DLD1 (cell line): Measurements from ENCODE around the gene ST3GAL5.

Source experiments
- in situ Hi-C: cut with HindIII; loops from 2 replicates; pipeline ENCODE4 v1.10.0; 2017; ENCODE audit warnings: low sequenced_read_pairs

Gene ST3GAL5

GRCh38 chr2:85867556-85868292, 21.1 kb downstream of the ST3GAL5 start:
- in situ Hi-C loops: no loop called here

GRCh38 chr2:85867121-85867520, 21.7 kb downstream of the ST3GAL5 start:
- in situ Hi-C loops: no loop called here

- in situ Hi-C loops: no loop called here
Measured at GRCh38 chr2:85866165-85866659, 22.6 kb downstream of the ST3GAL5 start.

GRCh38 chr2:85865539-85866164, 23.1 kb downstream of the ST3GAL5 start:
- in situ Hi-C loops: no loop called here

- in situ Hi-C loops: no loop called here
Measured at GRCh38 chr2:85864654-85865053, 24.1 kb downstream of the ST3GAL5 start.

GRCh38 chr2:85862426-85862825, 26.4 kb downstream of the ST3GAL5 start:
- in situ Hi-C loops: no loop called here

- in situ Hi-C loops: no loop called here
Measured at GRCh38 chr2:85861650-85862049, 27.1 kb downstream of the ST3GAL5 start.

- in situ Hi-C loops: no loop called here
Measured at GRCh38 chr2:85861180-85861579, 27.6 kb downstream of the ST3GAL5 start.

GRCh38 chr2:85858841-85859240, 29.9 kb downstream of the ST3GAL5 start:
- in situ Hi-C loops: no loop called here

GRCh38 chr2:85854897-85855296, 33.9 kb downstream of the ST3GAL5 start:
- in situ Hi-C loops: no loop called here

GRCh38 chr2:85854166-85854509, 34.7 kb downstream of the ST3GAL5 start:
- in situ Hi-C loops: no loop called here

- in situ Hi-C loops: no loop called here
Measured at GRCh38 chr2:85853499-85854165, 35.2 kb downstream of the ST3GAL5 start.

- in situ Hi-C loops: no loop called here
Measured at GRCh38 chr2:85852937-85853498, 35.8 kb downstream of the ST3GAL5 start.

- in situ Hi-C loops: no loop called here
Measured at GRCh38 chr2:85852152-85852840, 36.5 kb downstream of the ST3GAL5 start.

- in situ Hi-C loops: no loop called here
Measured at GRCh38 chr2:85851253-85852151, 37.3 kb downstream of the ST3GAL5 start.

- in situ Hi-C loops: no loop called here
Measured at GRCh38 chr2:85850451-85850850, 38.3 kb downstream of the ST3GAL5 start.

GRCh38 chr2:85847051-85847588, 41.7 kb downstream of the ST3GAL5 start:
- in situ Hi-C loops: no loop called here

- in situ Hi-C loops: no loop called here
Measured at GRCh38 chr2:85846411-85846810, 42.4 kb downstream of the ST3GAL5 start.

- in situ Hi-C loops: no loop called here
Measured at GRCh38 chr2:85844486-85844885, 44.3 kb downstream of the ST3GAL5 start.

- in situ Hi-C loops: no loop called here
Measured at GRCh38 chr2:85843543-85843942, 45.2 kb downstream of the ST3GAL5 start.
